ENCODE data around the gene WDR83.
A peak's percentile ranks its signal among the peaks of the same experiment; 100 is the strongest.
"Not testable (repeated sequence)": the region's sequence is repeated elsewhere in the genome, so short reads cannot be mapped to it uniquely, and the experiment has no call there.

WDR83 gene

GRCh38 chr19:12687496-12688196 is 21.0 kb downstream of the WDR83 start, which contains the start of gene GNG14:
Gene GNG14, plus strand, starts transcription at chr19:12687998. Its CDS starts 51 bp downstream, at chr19:12688049.
- no peak for DNase-seq

GRCh38 chr19:12689012-12689411 is 22.4 kb downstream of the WDR83 start:
- no peak for DNase-seq

GRCh38 chr19:12689581-12690216 is 23.1 kb downstream of the WDR83 start:
- DNase-seq, result no peak

GRCh38 chr19:12692960-12693359 is 26.4 kb downstream of the WDR83 start:
- no peak for DNase-seq

GRCh38 chr19:12694641-12695040 is 28.0 kb downstream of the WDR83 start:
- DNase-seq, result no peak

DNA sequence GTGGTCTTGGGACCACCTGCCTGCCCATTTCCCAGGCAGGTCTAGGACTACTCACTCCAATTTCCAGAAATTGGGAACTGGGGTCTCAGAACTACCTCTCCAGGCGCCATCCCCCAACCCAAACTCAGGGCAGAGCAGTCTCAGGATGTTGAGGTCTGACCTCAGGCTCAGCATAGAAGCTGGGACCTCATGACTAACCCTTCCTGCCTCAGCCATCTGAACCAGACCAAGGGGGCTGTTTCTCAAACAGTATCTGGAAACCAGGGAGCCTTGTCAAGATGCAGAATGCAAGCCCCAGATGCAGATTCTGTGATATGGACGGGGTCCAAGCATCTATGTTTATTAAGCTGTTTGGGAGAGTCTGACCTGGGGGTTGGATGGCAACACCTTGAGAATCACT is 28.5 kb downstream of the WDR83 start:
- no peak for DNase-seq

DNA sequence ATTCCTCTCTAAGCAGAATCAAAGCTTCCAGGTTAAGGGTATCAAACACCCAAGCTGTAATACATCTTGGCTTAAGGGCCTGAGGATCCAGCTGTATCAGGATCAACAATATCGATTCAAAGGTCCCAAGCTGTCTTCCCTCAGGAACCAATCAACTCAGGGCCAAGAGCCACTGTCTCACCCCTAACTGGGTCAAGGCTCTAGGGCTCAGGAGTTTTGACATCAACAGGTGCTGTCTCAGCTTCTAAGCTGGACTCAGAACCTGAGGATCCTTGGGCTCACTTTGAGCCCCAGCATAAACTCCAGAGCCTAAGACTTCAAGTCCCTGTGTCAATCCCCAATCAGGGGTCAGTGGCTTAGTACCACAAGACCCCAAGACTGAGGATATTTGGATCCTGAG is 28.9 kb downstream of the WDR83 start:
- DNase-seq, result no peak

DNA sequence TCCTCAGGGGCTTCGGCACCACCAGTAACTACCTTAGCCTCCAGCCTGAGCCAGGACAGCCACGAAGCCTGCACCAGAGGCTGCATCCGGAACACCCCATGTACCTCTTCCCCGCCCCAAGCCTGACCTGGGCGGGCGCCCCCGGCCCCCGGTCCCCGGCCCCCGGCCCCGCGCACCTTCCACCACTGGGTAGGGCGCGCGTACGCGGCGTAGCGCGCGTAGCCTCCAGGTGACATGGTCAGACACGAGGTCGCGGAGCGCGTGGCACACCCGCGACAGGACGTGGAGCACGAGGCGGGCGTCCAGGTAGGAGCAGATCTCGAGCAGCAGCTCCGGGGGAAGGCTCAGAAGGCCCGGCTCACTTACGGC is 29.4 kb downstream of the WDR83 start:
- no peak for DNase-seq

GRCh38 chr19:12696366-12697335 is 30.0 kb downstream of the WDR83 start, which contains the start of gene FBXW9:
Gene FBXW9, minus strand, starts transcription at chr19:12696631. Its CDS starts 50 bp downstream, at chr19:12696581.
- DNase-seq, result peak; percentile 82 to 91

GRCh38 chr19:12697425-12697824 is 30.8 kb downstream of the WDR83 start:
- not testable (repeated sequence) for DNase-seq

DNA sequence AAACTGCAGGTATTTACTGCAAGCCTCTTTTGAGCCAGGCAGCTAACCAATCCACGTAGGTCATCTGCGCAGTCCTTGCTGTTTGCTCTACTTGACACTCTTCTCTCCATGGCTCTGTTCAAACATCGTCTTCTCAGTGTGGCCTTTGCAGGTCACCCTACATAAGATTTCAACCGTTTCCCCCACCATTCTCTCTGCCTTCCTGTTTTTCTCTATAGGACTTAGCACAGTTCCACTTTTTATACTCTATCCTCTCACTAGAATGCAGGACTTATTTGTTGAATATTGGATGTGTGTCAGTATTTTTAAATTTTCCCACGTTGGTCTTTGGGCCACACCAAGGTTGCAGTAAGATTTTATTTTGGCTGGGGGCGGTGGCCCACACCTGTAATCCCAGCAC is 31.5 kb downstream of the WDR83 start:
- DNase-seq, result no peak

DNA sequence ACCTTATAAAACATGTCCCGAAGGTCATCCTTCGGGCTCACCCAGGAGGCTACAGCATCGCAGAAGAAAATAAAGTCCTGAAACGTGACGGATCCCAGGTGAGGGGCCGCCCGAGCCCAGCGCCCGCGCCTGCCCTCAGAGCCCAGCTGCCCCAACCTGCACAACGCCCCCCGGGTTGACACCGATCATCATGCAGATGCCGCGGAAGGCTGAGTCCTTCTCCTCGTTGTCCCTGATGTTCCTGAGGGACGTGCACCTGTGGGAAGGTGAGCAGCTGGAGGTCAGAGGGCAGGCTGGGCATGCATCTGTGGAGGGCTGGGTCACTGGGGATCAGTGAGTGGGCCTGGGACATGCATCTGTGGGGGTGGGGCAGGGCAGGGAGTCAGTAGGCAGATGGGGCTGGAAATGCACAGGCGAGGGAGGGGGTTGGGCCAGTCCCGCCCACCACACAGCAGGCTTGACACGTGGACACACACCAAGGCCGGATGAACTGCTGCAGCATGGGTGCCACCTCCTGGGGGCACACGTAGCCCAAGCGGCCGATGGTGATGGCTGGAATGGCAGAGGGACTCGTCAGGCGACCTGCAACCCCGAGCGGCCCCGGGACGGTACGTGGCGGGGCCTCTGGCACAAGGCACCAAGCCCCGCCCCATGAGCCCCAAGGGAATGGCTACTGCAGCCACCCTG is 35.1 kb downstream of the WDR83 start:
- no peak for DNase-seq

GRCh38 chr19:12703046-12703445 is 36.4 kb downstream of the WDR83 start:
- peak in 1 of 2 experiments; percentile 52 for DNase-seq

GRCh38 chr19:12705169-12705568 is 38.6 kb downstream of the WDR83 start:
- DNase-seq, result no peak

DNA sequence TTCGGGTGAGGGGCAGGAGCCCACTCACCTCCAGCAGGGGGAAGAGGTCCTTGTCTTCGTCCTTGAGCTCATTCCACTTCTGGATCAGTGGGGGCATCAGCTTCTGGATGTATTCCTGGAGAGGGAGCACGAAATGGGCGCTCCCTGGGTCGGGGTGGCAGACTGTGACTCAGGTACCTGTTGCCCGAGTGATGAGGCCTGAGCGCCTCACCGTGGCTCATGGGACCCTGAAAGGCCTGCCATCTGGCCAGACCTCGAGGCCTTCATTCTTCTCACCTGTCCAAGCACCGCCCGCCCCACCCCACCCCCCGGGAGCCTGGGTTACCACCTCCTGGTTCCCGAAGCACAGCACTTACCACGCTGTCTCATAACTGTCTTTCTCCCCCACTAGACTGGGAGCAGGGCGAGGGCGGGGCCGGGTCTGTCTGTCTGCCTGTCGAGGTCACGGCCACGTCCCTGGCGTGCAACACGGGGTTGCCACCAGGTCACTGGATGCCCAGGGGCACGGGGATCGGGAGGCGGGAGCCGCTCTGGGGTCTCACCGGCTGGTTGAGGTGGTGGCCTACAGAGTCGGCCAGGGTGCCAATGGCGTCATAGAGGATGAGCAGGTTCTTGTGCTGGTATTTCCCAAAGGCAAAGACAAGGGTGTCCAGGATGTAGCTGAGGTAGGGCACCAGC is 39.2 kb downstream of the WDR83 start:
- no peak for DNase-seq

- no peak for DNase-seq
Observed at GRCh38 chr19:12706332-12706718, 39.7 kb downstream of the WDR83 start.

GRCh38 chr19:12708641-12709040 is 42.0 kb downstream of the WDR83 start:
- no peak for DNase-seq

DNA sequence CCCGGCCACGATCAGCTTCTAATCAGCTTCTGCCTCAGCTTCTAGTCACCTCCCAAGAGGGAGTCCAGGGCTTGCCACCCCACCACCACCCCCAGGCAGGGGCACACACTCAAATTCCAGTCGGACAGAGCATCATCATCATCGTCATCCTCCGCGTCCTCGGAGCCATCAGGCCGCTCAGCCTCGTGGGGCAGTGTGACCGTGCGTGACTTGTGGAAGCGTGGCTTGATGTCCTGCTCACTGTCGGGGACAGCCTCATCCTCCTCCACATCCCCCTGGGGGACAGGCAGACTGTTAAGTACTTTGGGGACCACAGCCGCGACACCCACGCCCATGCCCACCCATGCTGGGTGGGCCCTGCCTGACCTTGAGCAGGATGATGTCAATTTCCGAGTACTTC is 44.6 kb downstream of the WDR83 start:
- no peak for DNase-seq

GRCh38 chr19:12712077-12712476 is 45.5 kb downstream of the WDR83 start:
- DNase-seq, result not testable (repeated sequence)

DNA sequence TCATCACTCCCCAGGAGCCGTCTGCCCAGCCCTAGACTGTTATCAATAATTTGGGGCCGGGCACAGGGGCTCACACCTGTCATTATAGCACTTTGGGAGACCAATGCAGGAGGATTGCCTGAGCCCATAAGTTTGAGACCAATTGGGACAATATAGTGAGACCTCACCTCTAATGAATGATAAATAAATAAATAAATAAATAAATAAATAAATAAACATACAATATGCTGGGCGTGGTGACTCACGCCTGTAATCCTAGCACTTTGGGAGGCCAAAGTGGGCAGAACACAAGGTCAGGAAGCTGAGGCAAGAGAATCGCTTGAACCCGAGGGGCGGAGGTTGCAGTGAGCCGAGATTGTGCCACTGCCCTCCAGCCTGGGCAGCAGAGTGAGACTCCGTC is 46.7 kb downstream of the WDR83 start:
- not testable (repeated sequence) for DNase-seq

GRCh38 chr19:12715102-12715501 is 48.5 kb downstream of the WDR83 start:
- no peak for DNase-seq

DNA sequence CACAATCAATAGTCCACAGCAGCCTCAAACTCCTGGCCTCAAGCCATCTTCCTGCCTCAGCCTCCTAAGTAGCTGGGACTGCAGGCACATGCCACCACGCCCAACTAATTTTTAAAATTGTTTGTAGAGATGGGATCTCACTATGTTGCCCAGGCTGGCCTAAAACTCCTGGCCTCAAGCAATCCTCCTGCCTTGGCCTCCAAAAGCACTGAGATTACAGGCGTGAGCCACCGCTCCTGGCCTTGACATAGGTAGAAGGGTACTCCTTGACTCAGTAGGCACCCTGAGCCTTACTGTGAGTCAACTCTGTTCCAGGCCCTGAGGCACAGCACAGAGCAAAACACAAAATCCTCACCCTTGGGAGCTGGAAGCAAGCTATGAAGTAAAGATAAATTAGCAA is 49.3 kb downstream of the WDR83 start:
- DNase-seq, result no peak

Data from NCI-H1930 (cell line).